PC-9 (cell line): ENCODE measurements around the gene NADSYN1.

Source experiments
- EZH2 ChIP-seq: fragments of 200-600 bp; sonication (generic); IDR thresholded peaks from 2 replicates; pipeline ENCODE4 v1.8.0; 2017; ENCODE audit warnings: antibody characterized with exemption, low read depth
- TF ChIP-seq, protein P1 (sequence below): fragments of 200-600 bp; sonication (generic); conservative IDR thresholded peaks from 2 replicates; pipeline ENCODE4 v1.6.1; 2017; ENCODE audit warnings: mixed run types, antibody characterized with exemption, mild to moderate bottlenecking, moderate library complexity

DNA sequence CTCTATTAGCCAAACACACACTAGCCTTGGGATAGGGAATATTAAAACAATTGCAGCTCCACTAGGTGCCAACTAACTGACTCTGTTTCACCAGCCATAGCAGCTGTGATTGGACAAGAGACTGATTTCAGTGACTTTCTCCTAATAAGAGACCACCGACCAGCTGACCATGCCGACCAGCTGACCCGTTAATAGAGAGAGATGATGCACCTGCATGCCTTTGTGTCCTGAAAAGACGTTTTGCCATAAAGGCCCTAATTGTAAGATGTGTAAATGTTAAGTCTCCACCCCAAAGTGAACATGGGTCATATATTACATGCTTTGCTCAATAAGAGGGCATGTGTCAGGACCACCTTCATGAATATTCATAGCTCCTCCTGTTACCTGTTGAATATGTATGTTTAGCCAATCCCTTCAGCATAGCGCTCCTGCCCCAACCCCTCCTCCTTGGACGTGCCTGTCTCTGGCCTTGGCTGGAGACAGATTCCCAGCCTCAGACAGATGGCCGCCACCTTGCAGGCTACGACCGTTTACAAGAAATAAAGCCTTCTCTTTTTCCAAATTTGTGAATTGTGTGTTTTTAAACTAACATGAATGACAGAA, 1.3 kb upstream of the NADSYN1 start:
- TF ChIP-seq, protein P1, sequence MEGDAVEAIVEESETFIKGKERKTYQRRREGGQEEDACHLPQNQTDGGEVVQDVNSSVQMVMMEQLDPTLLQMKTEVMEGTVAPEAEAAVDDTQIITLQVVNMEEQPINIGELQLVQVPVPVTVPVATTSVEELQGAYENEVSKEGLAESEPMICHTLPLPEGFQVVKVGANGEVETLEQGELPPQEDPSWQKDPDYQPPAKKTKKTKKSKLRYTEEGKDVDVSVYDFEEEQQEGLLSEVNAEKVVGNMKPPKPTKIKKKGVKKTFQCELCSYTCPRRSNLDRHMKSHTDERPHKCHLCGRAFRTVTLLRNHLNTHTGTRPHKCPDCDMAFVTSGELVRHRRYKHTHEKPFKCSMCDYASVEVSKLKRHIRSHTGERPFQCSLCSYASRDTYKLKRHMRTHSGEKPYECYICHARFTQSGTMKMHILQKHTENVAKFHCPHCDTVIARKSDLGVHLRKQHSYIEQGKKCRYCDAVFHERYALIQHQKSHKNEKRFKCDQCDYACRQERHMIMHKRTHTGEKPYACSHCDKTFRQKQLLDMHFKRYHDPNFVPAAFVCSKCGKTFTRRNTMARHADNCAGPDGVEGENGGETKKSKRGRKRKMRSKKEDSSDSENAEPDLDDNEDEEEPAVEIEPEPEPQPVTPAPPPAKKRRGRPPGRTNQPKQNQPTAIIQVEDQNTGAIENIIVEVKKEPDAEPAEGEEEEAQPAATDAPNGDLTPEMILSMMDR, result no peak
- TF ChIP-seq EZH2, result no peak
